ENCODE measurements around the gene IDS. TPM values are rescaled to one million over a fixed set of nuclear protein-coding genes. Genes with fewer than 3 reads are reported as not detected.
"Not testable (repeated sequence)": the region's sequence is repeated elsewhere in the genome, so short reads cannot be mapped to it uniquely, and the experiment has no call there.

IDS gene
- total RNA-seq, 1 donor from 2014 or later = 24.2 TPM

DNA sequence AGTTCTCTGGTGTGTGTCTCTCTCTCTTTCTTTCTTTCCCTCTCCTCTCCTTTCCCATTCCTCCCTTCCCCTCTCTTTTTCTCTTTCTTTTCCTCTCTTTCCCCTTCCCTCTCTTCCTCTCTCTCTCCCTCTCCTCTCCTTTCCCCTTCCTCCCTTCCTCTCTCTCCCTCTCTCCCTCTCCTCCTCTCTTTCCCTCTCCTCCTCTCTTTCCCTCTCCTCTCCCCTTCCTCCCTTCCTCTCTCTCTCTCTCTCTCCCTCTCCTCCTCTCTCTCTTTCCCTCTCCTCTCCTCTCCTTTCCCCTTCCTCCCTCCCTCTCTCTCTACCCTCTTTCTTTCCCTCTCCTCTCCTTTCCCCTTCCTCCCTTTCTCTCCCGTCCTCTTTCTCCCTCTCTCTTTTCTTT lies 23.3 kb upstream of the IDS start:
- DNase-seq (ENCODE audit: low read depth in 2 of 2) = no peak

DNA sequence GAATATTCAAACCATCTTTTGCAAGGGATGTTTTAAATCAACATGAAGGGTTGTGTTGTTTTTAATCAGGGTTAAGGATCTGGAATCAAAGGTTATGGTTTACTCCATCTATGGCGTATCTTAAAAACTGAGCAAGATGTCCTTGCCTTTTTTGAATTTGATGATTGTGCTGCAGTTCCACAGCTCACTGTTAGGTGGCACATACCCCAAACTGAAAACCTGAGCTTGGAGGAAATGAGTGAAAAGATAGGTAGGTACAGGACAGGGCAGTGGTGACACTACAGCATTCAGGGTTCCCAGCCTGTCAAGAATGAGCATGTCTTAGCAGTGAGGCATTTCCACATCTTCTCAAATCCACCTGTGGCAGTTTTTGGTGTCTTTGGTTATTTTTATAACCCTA lies 22.6 kb upstream of the IDS start:
- peak; percentile 44 to 45 for DNase-seq (ENCODE audit: low read depth in 2 of 2)

GRCh38 chrX:149526318-149527033 lies 21.4 kb upstream of the IDS start:
- not testable (repeated sequence) for DNase-seq (ENCODE audit: low read depth in 2 of 2)

GRCh38 chrX:149525903-149526302 lies 20.8 kb upstream of the IDS start:
- DNase-seq (ENCODE audit: low read depth in 2 of 2) = not testable (repeated sequence)

- peak; percentile 57 to 70 for DNase-seq (ENCODE audit: low read depth in 2 of 2)
These were observed 20.3 kb upstream of the IDS start for GRCh38 chrX:149525389-149525788.

- no peak for DNase-seq (ENCODE audit: low read depth in 2 of 2)
These were observed 17.8 kb upstream of the IDS start for GRCh38 chrX:149522916-149523315.

DNA sequence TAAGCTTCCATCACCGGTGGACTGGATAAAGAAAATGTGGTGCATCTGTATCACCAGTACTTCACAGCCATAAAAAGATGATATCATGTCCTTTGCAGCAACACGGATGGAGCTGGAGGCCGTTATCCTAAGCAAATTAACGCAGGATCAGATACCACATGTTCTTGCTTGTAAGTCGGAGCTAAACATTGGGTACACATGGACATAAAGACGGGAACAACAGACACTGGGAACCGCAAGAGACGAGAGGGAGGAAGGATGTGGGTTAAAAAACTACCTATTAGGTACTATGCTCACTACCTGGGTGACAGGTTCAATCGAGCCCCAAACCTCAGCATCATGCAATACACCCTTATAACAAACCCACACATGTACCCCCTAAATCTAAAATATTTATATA lies 16.3 kb upstream of the IDS start:
- DNase-seq (ENCODE audit: low read depth in 2 of 2) = no peak

DNA sequence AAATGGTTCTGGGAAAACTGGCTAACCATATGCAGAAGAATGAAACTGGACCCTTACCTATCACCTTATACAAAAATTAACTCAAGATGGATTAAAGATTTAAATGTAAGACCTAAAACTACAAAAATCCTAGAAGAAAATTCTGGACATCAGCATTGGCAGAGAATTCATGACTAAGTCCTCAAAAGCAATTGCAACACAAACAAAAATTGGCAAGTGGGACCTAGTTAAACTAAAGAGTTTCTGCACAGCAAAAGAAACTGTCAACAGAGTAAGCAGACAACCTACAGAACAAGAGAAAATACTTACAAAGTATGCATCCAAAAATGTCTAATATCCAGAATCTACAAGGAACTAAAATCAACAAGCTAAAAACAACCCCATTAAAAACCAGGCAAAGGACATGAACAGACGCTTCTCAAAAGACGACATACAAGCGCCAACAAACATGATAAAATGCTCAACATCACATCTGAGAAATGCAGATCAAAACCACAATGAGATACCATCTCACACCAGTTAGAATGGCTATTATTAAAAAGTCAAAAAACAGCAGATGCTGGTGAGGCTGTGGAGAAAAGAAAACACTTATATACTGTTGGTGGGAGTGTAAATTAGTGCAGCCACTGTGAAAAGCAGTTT lies 15.7 kb upstream of the IDS start:
- not testable (repeated sequence) for DNase-seq (ENCODE audit: low read depth in 2 of 2)

- DNase-seq (ENCODE audit: low read depth in 2 of 2) = peak in 1 of 2 donors; percentile 43
These were observed 13.1 kb upstream of the IDS start for GRCh38 chrX:149518236-149518635.

DNA sequence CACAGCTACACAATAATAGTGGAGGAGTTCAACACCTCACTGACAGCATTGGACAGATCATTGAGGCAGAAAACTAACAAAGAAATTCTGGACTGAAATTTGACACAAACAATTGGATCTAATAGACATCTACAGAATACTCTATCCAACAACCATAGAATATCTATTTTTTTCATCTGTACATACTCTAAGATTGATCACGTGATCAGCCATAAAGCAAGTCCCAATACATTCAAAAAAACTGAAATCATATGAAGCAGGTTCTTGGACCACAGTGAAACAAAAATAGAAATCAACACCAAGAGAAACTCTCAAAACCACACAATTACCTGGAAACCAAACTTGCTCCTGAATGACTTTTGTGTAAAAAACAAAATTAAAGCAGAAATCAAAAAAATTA lies 12.2 kb upstream of the IDS start:
- no peak for DNase-seq (ENCODE audit: low read depth in 2 of 2)

DNA sequence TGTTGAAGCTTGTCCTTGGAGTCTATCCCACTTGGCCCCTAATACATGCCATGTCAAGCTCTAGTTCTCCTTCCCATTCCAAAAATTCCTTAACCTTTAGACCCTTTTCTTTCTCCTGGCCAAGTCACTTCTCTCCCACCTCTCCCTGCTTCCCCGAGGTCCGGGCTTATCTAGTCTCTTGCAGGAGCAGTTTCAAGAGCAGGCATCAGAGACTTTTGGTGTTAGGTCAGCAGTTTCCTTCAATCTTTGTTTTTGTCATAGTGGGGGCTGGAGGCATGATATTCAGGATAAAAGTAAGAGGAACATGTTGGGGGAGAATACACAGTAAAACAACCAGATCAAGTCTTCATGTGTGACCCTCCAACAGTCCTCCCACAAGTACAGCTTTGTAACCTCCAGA lies 11.5 kb upstream of the IDS start:
- DNase-seq (ENCODE audit: low read depth in 2 of 2) = no peak

DNA sequence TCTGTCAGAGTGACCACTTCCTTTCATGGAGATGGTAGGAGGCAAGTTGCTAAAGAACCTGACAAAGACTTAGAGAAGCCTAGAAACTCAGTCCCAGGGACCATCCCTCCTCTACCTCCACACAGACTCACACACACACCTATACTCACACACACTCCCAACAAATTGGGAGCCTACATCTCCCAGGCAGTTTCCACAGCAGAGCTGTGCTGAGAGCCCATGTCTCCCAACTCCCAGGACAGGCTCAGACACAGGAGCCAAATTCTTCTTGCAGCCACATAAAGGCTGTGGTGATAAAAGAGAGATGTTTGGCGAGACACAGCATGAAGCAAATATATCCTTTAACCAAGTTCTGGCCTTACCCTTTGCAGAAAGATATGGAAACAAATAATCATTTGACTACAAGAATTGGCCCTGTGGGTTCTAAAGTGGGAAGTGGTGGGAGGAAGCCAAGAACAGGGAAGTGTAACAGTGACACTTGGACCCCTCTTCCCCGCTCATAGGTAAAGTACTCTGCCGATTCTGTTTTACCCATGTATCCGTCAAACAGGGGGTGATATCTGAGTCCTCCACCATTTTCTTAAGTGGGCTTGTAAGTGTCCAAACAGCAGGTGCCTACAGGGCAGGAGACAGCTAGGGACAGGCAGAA lies 11.0 kb upstream of the IDS start:
- DNase-seq (ENCODE audit: low read depth in 2 of 2) = no peak

GRCh38 chrX:149513825-149514428 lies 8.8 kb upstream of the IDS start:
- DNase-seq (ENCODE audit: low read depth in 2 of 2) = peak in 1 of 2 donors; percentile 50

DNA sequence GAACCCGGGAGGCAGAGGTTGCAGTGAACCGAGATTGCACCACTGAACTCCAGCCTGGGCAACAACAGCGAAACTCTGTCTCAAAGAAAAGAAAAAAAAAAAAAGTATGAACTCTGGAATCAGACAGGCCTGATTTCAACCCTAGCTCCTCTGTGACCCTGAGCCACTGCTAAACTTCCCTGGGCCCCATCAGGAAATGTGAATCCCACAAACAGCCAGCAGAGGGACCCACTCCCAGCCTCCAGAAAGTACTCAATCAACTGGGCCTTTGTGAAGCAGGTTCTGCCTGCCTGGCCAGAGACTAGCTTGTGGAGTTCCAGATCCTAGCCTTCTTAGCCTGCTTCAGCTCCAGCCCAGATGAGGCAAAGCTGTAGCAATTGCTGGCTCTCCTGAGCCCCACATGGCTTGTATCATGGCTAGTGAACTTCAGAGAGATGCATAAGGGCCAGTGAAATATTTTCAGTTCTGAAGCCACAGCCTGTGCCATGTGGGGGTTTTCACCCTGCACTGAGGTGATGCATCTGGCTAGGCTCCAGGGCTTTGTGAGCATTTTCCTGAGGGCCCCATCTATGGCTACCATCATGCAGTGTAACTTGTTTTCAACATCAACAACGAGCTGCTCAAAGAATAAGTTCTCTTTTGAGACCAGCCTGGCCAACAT lies 7.2 kb upstream of the IDS start:
- peak; percentile 65 to 70 for DNase-seq (ENCODE audit: low read depth in 2 of 2)

DNA sequence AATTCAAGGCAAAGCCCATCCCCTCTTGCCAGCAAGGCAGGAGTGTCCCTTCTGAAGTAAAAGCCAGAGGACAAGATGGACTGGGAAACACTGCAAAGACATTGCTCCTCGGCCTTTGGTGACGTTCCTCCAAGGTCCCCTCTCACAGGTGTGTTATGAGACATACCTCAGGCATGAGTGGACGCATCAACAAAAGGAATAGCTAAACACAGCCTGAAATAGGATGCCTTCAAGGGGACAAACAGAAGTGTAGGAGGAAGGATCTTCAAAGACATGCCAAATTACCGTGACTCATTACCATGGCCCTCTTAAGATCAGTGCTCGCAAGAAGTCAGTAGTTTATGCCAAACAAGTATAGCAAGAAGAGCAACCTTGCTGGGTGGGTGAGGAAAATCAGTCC lies 6.0 kb upstream of the IDS start:
- no peak for DNase-seq (ENCODE audit: low read depth in 2 of 2)

GRCh38 chrX:149510386-149510785 lies 5.3 kb upstream of the IDS start:
- peak in 1 of 2 donors; percentile 30 for DNase-seq (ENCODE audit: low read depth in 2 of 2)

GRCh38 chrX:149508467-149508866 lies 3.4 kb upstream of the IDS start:
- DNase-seq (ENCODE audit: low read depth in 2 of 2) = no peak

DNA sequence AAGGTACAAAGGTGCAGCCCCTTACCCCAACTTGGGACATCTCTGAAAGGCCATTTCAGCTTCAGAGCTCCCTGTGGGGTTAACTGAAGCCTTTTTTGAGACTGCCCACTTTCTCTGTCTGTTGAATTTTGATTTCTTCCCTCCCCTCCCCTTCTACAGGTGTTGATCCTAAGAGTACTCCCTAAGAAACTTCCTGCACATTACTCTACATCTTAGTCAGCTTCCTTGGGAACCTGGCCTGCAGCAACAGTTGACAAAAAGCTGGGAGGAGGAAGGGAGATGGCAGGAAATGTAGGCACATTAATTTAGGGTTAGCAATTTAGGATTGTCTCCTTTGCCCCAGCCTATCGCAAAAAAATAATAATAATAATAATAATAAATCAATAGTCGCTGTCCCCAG lies 1.2 kb upstream of the IDS start:
- DNase-seq (ENCODE audit: low read depth in 2 of 2) = no peak

DNA sequence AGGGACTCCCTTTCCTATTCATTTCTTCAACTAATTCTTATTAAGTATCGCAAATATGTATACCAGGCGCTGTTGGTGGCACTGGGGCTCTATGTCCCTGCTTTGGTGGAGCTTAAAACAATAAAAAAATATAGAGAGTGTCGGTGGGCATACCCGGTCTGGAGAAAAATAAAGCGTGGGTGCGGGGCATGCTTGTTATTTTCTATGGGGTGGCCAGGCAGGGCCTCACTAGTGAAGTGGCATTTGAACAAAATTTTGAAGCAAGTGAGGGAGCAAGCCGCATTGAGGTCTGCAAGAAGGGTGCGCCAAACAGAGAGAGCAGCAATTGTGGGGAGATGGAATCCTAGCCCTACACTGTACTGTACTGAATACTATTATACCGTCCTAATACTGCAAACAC lies 565 bp upstream of the IDS start:
- DNase-seq (ENCODE audit: low read depth in 2 of 2) = no peak

DNA sequence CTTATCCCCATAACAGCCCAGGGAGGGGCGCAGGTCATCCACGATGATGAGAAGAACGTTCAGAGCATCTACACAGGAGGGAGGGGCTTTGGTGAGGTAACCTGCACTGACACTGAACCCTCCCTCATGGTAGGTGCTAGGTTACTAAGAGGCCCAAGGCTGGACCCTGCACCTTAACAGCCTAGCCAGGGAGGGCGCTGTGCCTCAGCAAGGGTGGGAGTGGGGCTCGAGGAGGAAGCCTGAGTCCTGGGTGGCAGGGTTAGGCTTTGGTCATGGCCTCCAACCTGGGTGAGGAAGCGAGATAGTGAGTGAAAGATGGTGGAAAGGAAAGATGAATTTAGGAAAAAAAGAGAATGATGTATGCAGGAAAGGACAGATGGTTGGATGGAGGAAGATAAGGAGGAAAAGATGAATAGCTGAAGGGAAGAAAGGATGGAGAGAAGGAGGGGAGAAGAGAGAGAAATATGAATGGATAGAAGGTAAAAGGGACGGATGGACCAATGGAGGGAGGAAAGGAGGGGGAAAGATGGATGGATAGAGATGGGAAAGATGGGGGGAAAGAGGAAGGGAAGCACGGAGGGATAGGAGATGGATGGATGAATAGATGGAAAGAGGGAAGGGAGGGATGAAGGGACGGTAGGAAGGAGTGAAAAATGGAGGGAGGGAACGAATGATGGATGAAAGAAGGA lies 736 bp downstream of the IDS start:
- peak in 1 of 2 donors; percentile 12 for DNase-seq (ENCODE audit: low read depth in 2 of 2)

DNA sequence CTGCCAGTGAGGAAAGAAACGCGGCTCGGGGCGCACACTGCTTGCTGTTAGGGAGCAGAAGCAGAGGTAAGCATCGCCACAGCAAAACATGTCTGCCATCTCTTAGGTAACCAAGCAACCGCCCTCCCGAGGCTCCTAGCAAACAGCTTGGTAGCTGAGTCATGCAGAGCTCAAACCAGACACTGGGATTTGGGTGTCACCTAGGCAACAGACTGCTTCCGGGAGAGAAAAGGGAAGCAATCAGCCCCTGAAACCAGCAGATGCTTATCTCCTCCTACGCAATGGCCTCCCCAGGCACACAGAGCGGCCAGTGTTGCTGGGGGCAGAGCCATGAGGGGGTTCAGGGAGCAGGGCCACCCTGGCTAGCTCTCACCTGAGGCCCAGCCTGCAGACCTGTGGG lies 1.7 kb downstream of the IDS start:
- DNase-seq (ENCODE audit: low read depth in 2 of 2) = peak; percentile 61 to 77

Measured in lung microvascular endothelial cell (primary cell).